Fibroblast of lung (primary cell): ENCODE results near the gene RNMT.

Source experiments
- CTCF ChIP-seq, 2 donors: IDR thresholded peaks in 1 of 2; conservative IDR thresholded peaks in 1 of 2; 1 replicate in 1 of 2; 2 replicates in 1 of 2; pipeline ENCODE4 v1.5.1; 2011 to 2012; ENCODE audit warnings: low read length in 2 of 2, control low read depth in 1 of 2, inconsistent platforms in 1 of 2, low read depth in 1 of 2, mild to moderate bottlenecking in 1 of 2
- EZH2 ChIP-seq: IDR thresholded peaks from 2 replicates; pipeline ENCODE4 v1.5.1; 2012; ENCODE audit warnings: low read length, control low read depth, mild to moderate bottlenecking; ENCODE audit errors: missing control alignments

- TF ChIP-seq CTCF (conservative IDR thresholded peaks at IDR 0.05 in 1 of 2, IDR thresholded peaks at IDR 0.05 in 1 of 2; ENCODE audit: low read depth in 1 of 2, low read length in 2 of 2) (no peak), EZH2 (no peak)
Measured at GRCh38 chr18:13745696-13746095, 19.2 kb downstream of the RNMT start.
